ENCODE measurements around the gene RLBP1. TPM values are rescaled to one million over a fixed set of nuclear protein-coding genes. Genes with fewer than 3 reads are reported as not detected.

The RLBP1 gene
- total and polyA plus RNA-seq, 2 of the 4 experiments (the other 2 are of a cell fraction): not detected

DNA sequence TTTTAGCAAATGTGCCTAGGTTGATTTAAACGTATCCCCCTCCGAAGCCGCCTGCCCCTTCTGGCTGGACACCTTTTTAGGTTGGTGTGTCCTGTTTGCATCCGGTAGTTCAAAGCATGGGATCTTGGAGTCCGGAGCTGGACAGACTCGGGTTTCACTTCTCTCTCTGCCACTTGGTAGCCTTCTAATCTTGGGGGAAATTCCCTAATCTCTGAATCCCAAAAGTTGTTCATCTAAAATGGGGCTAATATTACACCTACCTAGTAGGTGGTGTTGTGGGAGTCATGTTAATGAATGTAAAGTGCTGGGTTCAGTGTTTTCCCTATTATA is 23.2 kb upstream of the RLBP1 start:
- Histone ChIP-seq H3K27ac (ENCODE audit: insufficient read depth, low read length) (peak overlapping the region; percentile 44; the same call in 1 of the 2 replicates), H3K9me3 (ENCODE audit: control insufficient read depth, insufficient read depth, low read length) (no peaks in the 10 kb centered on the region), H3K14ac (replicated peaks; ENCODE audit: low read depth, low read length) (peak overlapping the region; percentile 65), H3K4me1 (ENCODE audit: control insufficient read depth, insufficient read depth, low read length) (peaks cover 3% of the 10 kb centered on the region), H3K36me3 (ENCODE audit: control insufficient read depth, insufficient read depth, low read length) (peaks cover 2% of the 10 kb centered on the region; the same call in 1 of the 2 replicates), H4K8ac (ENCODE audit: low read depth in 2 of 2, low read length in 2 of 2) (peak overlapping the region; percentile 61 to 83), H2AK5ac (ENCODE audit: low read depth, low read length) (no peak overlapping the region), H3K9me1 (ENCODE audit: insufficient read depth, low read length) (peaks cover 3% of the 10 kb centered on the region; the same call in 1 of the 2 replicates), H4K91ac (ENCODE audit: insufficient read depth, low read depth, low read length) (no peak overlapping the region; the same call in 1 of the 2 replicates), H3K27me3 (ENCODE audit: control insufficient read depth, insufficient read depth, low read length) (no peaks in the 10 kb centered on the region), H3K56ac (ENCODE audit: extremely low read depth, insufficient read depth, low read length) (peak overlapping the region; percentile 65), H3K4me2 (ENCODE audit: low read depth, low read length) (peak overlapping the region; percentile 87), H2AFZ (replicated peaks; ENCODE audit: low read length, poor library complexity) (peak overlapping the region; percentile 99), H2AK9ac (replicated peaks; ENCODE audit: low read depth, low read length, poor library complexity) (no peak overlapping the region), H3K18ac (ENCODE audit: low read depth, low read length) (no peak overlapping the region), H4K20me1 (ENCODE audit: insufficient read depth, low read length) (no peaks in the 10 kb centered on the region), H3K4me3 (ENCODE audit: insufficient read depth, low read depth, low read length) (peak overlapping the region; percentile 87), H4K5ac (ENCODE audit: low read depth, low read length) (no peak overlapping the region), H2BK15ac (ENCODE audit: low read depth, low read length) (no peak overlapping the region), H2BK120ac (ENCODE audit: low read depth, low read length) (no peak overlapping the region), H3K79me1 (ENCODE audit: low read depth in 1 of 2, low read length in 2 of 2) (peaks cover 19 to 25% of the 10 kb centered on the region in 2 experiments), H2BK20ac (ENCODE audit: low read depth, low read length) (no peak overlapping the region), H3K23ac (ENCODE audit: low read depth, low read length) (peak overlapping the region; percentile 92), H3K9ac (ENCODE audit: low read depth, low read length) (peak overlapping the region; percentile 78), H3K4ac (ENCODE audit: low read depth, low read length) (peak overlapping the region; percentile 56; the same call in 1 of the 2 replicates), H2BK5ac (ENCODE audit: low read depth, low read length, poor library complexity, severe bottlenecking) (no peak overlapping the region)
- CTCF ChIA-PET: interaction anchor here (0.6 to 2.6 kb wide), 4 partner anchors 8 to 758 kb away, joined by 3 to 13 read pairs (median 8); no protein-coding TSS in a partner anchor
- dilution Hi-C loops (cut with HindIII; ENCODE audit: low sequenced_read_pairs, unreplicated experiment) (no loop called here), intact Hi-C loops (cut with micrococcal nuclease) (no loop called here), in situ Hi-C loops (cut with MboI; ENCODE audit: low sequenced_read_pairs) (no loop called here)
- POLR2A ChIA-PET (ENCODE audit: unreplicated experiment): interaction anchor here (0.8 kb wide), 1 partner anchor 9 kb away, joined by 6 read pairs; no protein-coding TSS in a partner anchor
- TF ChIP-seq RFX5 (IDR thresholded peaks at IDR 0.05; ENCODE audit: low read depth, low read length) (no peak), RAD21 (IDR thresholded peaks at IDR 0.05; ENCODE audit: low read length) (no peak), CEBPB (IDR thresholded peaks at IDR 0.05; ENCODE audit: low read depth, low read length) (no peak), CHD1 (IDR thresholded peaks at IDR 0.05; ENCODE audit: low read depth, low read length) (no peak), BHLHE40 (IDR thresholded peaks at IDR 0.05; ENCODE audit: low read depth, low read length) (no peak), RCOR1 (IDR thresholded peaks at IDR 0.05; ENCODE audit: insufficient replicate concordance, low read length) (no peak), SMC3 (IDR thresholded peaks at IDR 0.05; ENCODE audit: low read depth, low read length) (no peak), MAFK (IDR thresholded peaks at IDR 0.05; ENCODE audit: low read depth, low read length) (no peak), FOS (IDR thresholded peaks at IDR 0.05; ENCODE audit: low read depth, low read length) (no peak)
- TF ChIP-seq, protein P1, sequence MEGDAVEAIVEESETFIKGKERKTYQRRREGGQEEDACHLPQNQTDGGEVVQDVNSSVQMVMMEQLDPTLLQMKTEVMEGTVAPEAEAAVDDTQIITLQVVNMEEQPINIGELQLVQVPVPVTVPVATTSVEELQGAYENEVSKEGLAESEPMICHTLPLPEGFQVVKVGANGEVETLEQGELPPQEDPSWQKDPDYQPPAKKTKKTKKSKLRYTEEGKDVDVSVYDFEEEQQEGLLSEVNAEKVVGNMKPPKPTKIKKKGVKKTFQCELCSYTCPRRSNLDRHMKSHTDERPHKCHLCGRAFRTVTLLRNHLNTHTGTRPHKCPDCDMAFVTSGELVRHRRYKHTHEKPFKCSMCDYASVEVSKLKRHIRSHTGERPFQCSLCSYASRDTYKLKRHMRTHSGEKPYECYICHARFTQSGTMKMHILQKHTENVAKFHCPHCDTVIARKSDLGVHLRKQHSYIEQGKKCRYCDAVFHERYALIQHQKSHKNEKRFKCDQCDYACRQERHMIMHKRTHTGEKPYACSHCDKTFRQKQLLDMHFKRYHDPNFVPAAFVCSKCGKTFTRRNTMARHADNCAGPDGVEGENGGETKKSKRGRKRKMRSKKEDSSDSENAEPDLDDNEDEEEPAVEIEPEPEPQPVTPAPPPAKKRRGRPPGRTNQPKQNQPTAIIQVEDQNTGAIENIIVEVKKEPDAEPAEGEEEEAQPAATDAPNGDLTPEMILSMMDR (conservative IDR thresholded peaks at IDR 0.05; ENCODE audit: low read depth, low read length): no peak
- TF ChIP-seq, protein P2, sequence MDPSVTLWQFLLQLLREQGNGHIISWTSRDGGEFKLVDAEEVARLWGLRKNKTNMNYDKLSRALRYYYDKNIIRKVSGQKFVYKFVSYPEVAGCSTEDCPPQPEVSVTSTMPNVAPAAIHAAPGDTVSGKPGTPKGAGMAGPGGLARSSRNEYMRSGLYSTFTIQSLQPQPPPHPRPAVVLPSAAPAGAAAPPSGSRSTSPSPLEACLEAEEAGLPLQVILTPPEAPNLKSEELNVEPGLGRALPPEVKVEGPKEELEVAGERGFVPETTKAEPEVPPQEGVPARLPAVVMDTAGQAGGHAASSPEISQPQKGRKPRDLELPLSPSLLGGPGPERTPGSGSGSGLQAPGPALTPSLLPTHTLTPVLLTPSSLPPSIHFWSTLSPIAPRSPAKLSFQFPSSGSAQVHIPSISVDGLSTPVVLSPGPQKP (IDR thresholded peaks at IDR 0.05; ENCODE audit: borderline replicate concordance, low read depth, low read length): no peak
- ATAC-seq (ENCODE audit: low read depth) (no peak), DNase-seq (peak; percentile 16)
- no CpG with 5 or more reads among the region's 6 CpGs for WGBS, 2 experiments (ENCODE audit: extremely low coverage in 2 of 2, insufficient read length in 1 of 2)
- BruUV-seq (replicated peaks): no TSS peak
